HL-60 (cell line): ENCODE measurements around the gene MYO5B.

Experiments
- DNase-seq, 2 experiments: peaks; one replicate each; pipeline ENCODE4 v3.0.0-alpha.2; 2010 to 2020; ENCODE audit warnings: low read depth in 1 of 2, low spot score in 1 of 2
- H3K27ac ChIP-seq: fragments of 250-450 bp; sonication (Bioruptor Pico); replicated peaks from 2 replicates; pipeline ENCODE4 v1.5.1; 2020; ENCODE audit warnings: mild to moderate bottlenecking, moderate library complexity
- H3K27me3 ChIP-seq: fragments of 250-450 bp; sonication (Bioruptor Pico); 2 replicates; pipeline ENCODE4 v1.5.1; 2021; ENCODE audit warnings: mild to moderate bottlenecking, moderate library complexity; ENCODE audit not compliant: insufficient read depth, poor library complexity, severe bottlenecking
- H3K4me3 ChIP-seq: replicated peaks from 2 replicates; pipeline ENCODE4 v1.5.1; 2011; ENCODE audit warnings: mild to moderate bottlenecking, control low read depth, low read length; ENCODE audit not compliant: insufficient read depth
- CTCF ChIP-seq: IDR thresholded peaks from one replicate; pipeline ENCODE4 v1.5.1; 2011; ENCODE audit warnings: low read length, control low read depth, inconsistent platforms; ENCODE audit not compliant: insufficient read depth
- GABPA ChIP-seq: IDR thresholded peaks from 2 replicates; pipeline ENCODE4 v1.6.1; 2012; ENCODE audit warnings: low read depth
- POLR2AphosphoS5 ChIP-seq: IDR thresholded peaks from 2 replicates; pipeline ENCODE4 v1.6.1; 2012; ENCODE audit warnings: low read depth
- REST ChIP-seq: IDR thresholded peaks from 2 replicates; pipeline ENCODE4 v1.6.1; 2012; ENCODE audit warnings: low read depth; ENCODE audit not compliant: insufficient replicate concordance
- SPI1 ChIP-seq: IDR thresholded peaks from 2 replicates; pipeline ENCODE4 v1.6.1; 2012; ENCODE audit warnings: low read depth, mild to moderate bottlenecking, borderline replicate concordance

The MYO5B gene

GRCh38 chr18:49935215-49935614 lies 259.7 kb downstream of the MYO5B start:
- no peak for DNase-seq
- no peak overlapping the region for H3K4me3 ChIP-seq

GRCh38 chr18:49934457-49934856 lies 260.5 kb downstream of the MYO5B start:
- no peak overlapping the region for H3K27ac ChIP-seq
- H3K4me3 ChIP-seq: no peak overlapping the region
- TF ChIP-seq GABPA (no peak), SPI1 (no peak), POLR2AphosphoS5 (no peak), CTCF (no peak), REST (no peak)
- no peak for DNase-seq
- no peaks in the 10 kb centered on the region for H3K27me3 ChIP-seq

More at GRCh38 chr18:49935215-49935614, 259.7 kb downstream of the MYO5B start:
- TF ChIP-seq SPI1 (no peak), REST (no peak), POLR2AphosphoS5 (no peak), CTCF (no peak), GABPA (no peak)
- no peak overlapping the region for H3K27ac ChIP-seq
- no peaks in the 10 kb centered on the region for H3K27me3 ChIP-seq

- Histone ChIP-seq H3K27me3 (no peaks in the 10 kb centered on the region), H3K27ac (no peak overlapping the region), H3K4me3 (no peak overlapping the region)
- DNase-seq: no peak
- TF ChIP-seq GABPA (no peak), CTCF (no peak), SPI1 (no peak), POLR2AphosphoS5 (no peak), REST (no peak)
Observed at GRCh38 chr18:49933530-49934128, 261.3 kb downstream of the MYO5B start.
